Placental epithelial cell (primary cell): ENCODE data around the gene NCBP3. TPM values are rescaled to one million over a fixed set of nuclear protein-coding genes. Genes with fewer than 3 reads are reported as not detected.

Experiments
- total RNA-seq: library from RNA; depleted of rRNA; stranded (reverse); fragments of >200 nt; gene quantifications from 2 replicates; pipeline ENCODE4 v1.2.3, GENCODE V29; 2012

The NCBP3 gene, protein sequence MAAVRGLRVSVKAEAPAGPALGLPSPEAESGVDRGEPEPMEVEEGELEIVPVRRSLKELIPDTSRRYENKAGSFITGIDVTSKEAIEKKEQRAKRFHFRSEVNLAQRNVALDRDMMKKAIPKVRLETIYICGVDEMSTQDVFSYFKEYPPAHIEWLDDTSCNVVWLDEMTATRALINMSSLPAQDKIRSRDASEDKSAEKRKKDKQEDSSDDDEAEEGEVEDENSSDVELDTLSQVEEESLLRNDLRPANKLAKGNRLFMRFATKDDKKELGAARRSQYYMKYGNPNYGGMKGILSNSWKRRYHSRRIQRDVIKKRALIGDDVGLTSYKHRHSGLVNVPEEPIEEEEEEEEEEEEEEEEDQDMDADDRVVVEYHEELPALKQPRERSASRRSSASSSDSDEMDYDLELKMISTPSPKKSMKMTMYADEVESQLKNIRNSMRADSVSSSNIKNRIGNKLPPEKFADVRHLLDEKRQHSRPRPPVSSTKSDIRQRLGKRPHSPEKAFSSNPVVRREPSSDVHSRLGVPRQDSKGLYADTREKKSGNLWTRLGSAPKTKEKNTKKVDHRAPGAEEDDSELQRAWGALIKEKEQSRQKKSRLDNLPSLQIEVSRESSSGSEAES
- total RNA-seq = 16.1 and 22.8 TPM in 2 replicates

DNA sequence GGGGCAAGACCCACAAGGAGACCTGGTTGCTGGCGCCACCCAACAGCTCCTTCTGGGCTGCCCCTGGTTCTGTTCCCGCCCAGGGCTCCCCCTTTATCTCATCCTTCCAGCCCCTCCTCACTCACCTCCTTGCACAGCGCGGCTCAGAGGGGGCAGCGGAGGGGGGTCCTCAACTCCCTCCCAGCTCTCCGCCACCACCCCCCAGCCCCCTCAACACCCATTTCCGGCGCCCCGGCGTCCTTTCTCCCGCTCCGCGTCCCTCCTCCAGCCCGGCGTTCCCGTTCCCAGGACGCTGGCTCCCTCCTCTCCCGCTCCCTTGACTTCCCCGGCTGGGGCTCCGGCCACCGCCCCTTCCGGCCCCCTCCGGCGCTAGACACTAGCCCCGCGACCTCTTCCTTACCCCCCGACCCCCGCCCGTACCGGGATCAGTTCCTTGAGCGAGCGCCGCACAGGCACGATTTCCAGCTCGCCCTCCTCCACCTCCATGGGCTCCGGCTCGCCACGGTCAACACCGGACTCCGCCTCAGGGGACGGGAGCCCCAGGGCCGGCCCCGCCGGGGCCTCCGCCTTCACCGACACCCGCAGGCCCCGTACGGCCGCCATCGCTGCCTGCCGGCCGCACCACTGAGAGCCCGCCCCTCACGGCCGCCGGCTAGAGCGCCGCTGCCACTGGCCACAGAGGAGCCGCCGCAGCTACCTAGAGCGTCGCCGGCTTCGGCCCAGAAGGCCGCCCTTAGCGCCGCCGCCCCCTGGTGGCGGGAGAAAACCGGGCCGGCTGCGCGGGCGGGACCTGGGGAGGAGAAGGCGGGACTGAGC, at the start of gene NCBP3:
Gene NCBP3, minus strand, starts transcription at position 626 of the 816 bp plus-strand sequence. Its CDS starts 23 bp downstream, at position 603.

DNA sequence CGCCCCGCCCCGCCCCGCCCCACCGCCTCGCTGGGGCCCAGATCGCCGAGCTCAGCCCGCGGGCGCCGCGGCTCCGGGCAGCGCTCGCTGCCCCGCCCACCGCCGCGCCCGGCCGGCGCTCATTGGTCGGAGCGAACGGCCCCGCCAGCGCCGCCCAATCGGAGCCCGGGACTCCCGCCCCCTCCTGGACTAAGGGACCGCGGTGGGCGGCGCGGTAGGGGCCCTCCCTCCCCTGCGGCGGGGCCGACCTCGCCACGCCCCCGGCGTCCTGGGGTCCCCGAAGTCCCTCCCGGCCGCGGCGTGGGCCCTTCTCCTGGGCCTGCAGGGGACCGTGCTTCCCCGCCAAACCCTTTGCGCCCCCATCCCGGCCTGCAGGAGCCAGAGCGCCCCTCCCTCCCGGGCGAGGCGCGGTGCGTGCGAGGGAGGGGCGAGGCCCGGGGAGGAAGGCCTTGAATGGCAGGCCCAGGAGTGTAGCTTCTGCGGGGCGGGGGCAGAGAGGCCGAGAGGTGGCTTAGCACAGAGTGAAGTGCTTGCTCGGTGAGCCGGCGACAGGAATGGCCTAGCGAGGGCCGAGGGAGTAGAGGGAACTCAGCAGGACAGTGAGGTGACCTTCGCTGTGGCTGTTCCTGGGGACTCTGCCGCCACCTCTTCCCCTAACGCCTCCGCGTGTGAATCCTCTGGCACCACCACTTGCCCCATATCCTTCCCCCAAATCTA, 47.1 kb upstream of the NCBP3 start, which contains the start of gene CAMKK1:
Gene CAMKK1, minus strand, starts transcription at position 51 of the 717 bp plus-strand sequence. CDS start 7,366 bp downstream, outside the sequence.

DNA sequence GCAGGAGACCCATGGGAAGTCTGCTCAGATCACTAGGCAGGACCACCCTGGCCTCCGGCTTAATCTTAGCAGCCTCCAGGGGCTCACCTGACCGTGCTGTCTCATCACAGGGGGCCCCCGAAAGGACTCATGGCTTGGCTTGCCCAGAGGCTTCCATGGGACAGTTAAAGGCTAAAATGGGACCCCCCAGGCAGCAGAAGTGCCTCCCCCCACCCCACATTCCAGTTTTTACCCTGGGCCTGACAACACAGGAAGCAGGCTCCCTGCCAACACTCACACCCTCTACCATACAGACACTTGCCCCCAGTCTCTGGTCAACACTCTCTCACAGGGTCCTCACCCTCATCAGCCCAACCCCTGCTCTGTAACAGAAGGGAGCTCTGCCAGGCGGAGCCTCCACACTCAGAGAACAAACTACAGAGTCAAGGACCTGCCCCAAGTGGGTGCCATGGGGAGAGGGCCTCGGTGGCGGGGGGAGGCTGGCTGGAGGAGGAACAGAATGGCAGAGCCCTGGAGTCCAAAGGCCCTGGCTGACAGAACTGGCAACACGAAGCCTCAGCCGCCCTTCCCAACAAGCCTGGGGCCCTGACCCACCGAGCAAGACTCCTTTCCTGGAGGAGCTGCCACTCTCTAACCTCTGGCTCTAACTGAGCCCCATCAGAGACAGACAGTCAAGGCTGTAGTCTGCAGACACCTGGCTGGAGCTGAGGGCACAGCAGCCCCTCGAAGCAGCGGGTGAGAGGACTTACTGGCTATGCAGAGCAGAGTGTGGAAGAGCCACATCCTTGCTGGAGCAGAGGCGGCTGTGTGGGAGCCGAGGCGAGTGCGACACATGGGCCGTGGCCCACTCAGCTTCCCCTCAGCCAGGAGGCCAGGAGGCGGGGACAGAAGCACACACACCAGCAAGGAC, 45.4 kb downstream of the NCBP3 start, which contains the start of gene ITGAE:
Gene ITGAE, minus strand, starts transcription at position 827 of the 910 bp plus-strand sequence. Its CDS starts 44 bp downstream, at position 783.

Other genes starting within 250 kb of the NCBP3 start
- gene TRPV1, start 236.8 kb downstream of the NCBP3 start, total RNA-seq = 2.3 and 5.5 TPM in 2 replicates
- 10.2 and 12.8 TPM in 2 replicates for gene SHPK, start 210.0 kb downstream of the NCBP3 start, total RNA-seq
- 12.0 and 12.2 TPM in 2 replicates for gene CTNS, start 209.5 kb downstream of the NCBP3 start, total RNA-seq
- gene TAX1BP3, start 177.7 kb downstream of the NCBP3 start, total RNA-seq = 137 and 276 TPM in 2 replicates
- gene EMC6, start 177.4 kb downstream of the NCBP3 start, total RNA-seq = 11.4 and 14.9 TPM in 2 replicates
- not detected in 2 replicates for gene P2RX5, start 150.1 kb downstream of the NCBP3 start, total RNA-seq
- 3.1 and 3.4 TPM in 2 replicates for gene HASPIN, start 122.3 kb downstream of the NCBP3 start, total RNA-seq
- 8.6 and 13.0 TPM in 2 replicates for gene ITGAE, start 45.1 kb downstream of the NCBP3 start, total RNA-seq
- 2.4 and 5.6 TPM in 2 replicates for gene CAMKK1, start 46.8 kb upstream of the NCBP3 start, total RNA-seq
- gene P2RX1, start 70.2 kb upstream of the NCBP3 start, total RNA-seq = not detected in 2 replicates
- 0.22 and 2.4 TPM in 2 replicates for gene ATP2A3, start 118.2 kb upstream of the NCBP3 start, total RNA-seq